Measurements from ENCODE around the gene TAF11L7.

- TF ChIP-seq, protein P1, sequence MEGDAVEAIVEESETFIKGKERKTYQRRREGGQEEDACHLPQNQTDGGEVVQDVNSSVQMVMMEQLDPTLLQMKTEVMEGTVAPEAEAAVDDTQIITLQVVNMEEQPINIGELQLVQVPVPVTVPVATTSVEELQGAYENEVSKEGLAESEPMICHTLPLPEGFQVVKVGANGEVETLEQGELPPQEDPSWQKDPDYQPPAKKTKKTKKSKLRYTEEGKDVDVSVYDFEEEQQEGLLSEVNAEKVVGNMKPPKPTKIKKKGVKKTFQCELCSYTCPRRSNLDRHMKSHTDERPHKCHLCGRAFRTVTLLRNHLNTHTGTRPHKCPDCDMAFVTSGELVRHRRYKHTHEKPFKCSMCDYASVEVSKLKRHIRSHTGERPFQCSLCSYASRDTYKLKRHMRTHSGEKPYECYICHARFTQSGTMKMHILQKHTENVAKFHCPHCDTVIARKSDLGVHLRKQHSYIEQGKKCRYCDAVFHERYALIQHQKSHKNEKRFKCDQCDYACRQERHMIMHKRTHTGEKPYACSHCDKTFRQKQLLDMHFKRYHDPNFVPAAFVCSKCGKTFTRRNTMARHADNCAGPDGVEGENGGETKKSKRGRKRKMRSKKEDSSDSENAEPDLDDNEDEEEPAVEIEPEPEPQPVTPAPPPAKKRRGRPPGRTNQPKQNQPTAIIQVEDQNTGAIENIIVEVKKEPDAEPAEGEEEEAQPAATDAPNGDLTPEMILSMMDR (IDR thresholded peaks at IDR 0.05; ENCODE audit: insufficient read depth, low read depth, low read length) = no peak
- TF ChIP-seq EZH2 (IDR thresholded peaks at IDR 0.05; ENCODE audit: insufficient read depth, low read length) = no peak
Observed at GRCh38 chr5:17620627-17621026, 35.1 kb upstream of the TAF11L7 start.

Data from astrocyte (in vitro differentiated cells and primary cell).